ENCODE results near the gene GALNT1.
A peak's percentile ranks its signal among the peaks of the same experiment; 100 is the strongest.

Gene GALNT1

GRCh38 chr18:35577045-35577848 is 4.3 kb upstream of the GALNT1 start:
- ATAC-seq (ENCODE audit: low read depth) (no peak), DNase-seq (ENCODE audit: low spot score) (no peak)
- TF ChIP-seq CTCF (IDR thresholded peaks at IDR 0.05; ENCODE audit: poor library complexity, severe bottlenecking) = no peak
- Histone ChIP-seq H3K4me3 (ENCODE audit: severe bottlenecking) (no peak overlapping the region), H3K4me1 (ENCODE audit: insufficient read depth, poor library complexity, severe bottlenecking) (no peaks in the 10 kb centered on the region), H3K27ac (ENCODE audit: poor library complexity, severe bottlenecking) (no peak overlapping the region), H3K36me3 (ENCODE audit: low read depth) (no peaks in the 10 kb centered on the region), H3K27me3 (ENCODE audit: insufficient read depth, poor library complexity, severe bottlenecking) (no peaks in the 10 kb centered on the region), H3K9me3 (ENCODE audit: severe bottlenecking) (no peaks in the 10 kb centered on the region)

- ATAC-seq (ENCODE audit: low read depth) = no peak
- no peak for TF ChIP-seq CTCF (IDR thresholded peaks at IDR 0.05; ENCODE audit: poor library complexity, severe bottlenecking)
- no peak overlapping the region for H3K27ac ChIP-seq (ENCODE audit: poor library complexity, severe bottlenecking)
These were observed 3.1 kb upstream of the GALNT1 start for GRCh38 chr18:35578481-35578880.

GRCh38 chr18:35578936-35579335 is 2.6 kb upstream of the GALNT1 start:
- H3K4me3 ChIP-seq (ENCODE audit: severe bottlenecking) = no peak overlapping the region
- H3K27me3 ChIP-seq (ENCODE audit: insufficient read depth, poor library complexity, severe bottlenecking) = no peaks in the 10 kb centered on the region
- TF ChIP-seq CTCF (IDR thresholded peaks at IDR 0.05; ENCODE audit: poor library complexity, severe bottlenecking) = no peak
- H3K9me3 ChIP-seq (ENCODE audit: severe bottlenecking) = no peaks in the 10 kb centered on the region
- no peak for DNase-seq (ENCODE audit: low spot score)
- peaks cover 4% of the 10 kb centered on the region for H3K4me1 ChIP-seq (ENCODE audit: insufficient read depth, poor library complexity, severe bottlenecking)
- no peak overlapping the region for H3K27ac ChIP-seq (ENCODE audit: poor library complexity, severe bottlenecking)
- no peak for ATAC-seq (ENCODE audit: low read depth)
- peaks cover 4% of the 10 kb centered on the region; the same call in 1 of the 2 replicates for H3K36me3 ChIP-seq (ENCODE audit: low read depth)

More at GRCh38 chr18:35578481-35578880, 3.1 kb upstream of the GALNT1 start:
- Histone ChIP-seq H3K9me3 (ENCODE audit: severe bottlenecking) (no peaks in the 10 kb centered on the region), H3K4me3 (ENCODE audit: severe bottlenecking) (no peak overlapping the region), H3K36me3 (ENCODE audit: low read depth) (no peaks in the 10 kb centered on the region), H3K4me1 (ENCODE audit: insufficient read depth, poor library complexity, severe bottlenecking) (no peaks in the 10 kb centered on the region), H3K27me3 (ENCODE audit: insufficient read depth, poor library complexity, severe bottlenecking) (no peaks in the 10 kb centered on the region)
- DNase-seq (ENCODE audit: low spot score) = no peak

GRCh38 chr18:35580701-35581539 is 620 bp upstream of the GALNT1 start:
- Histone ChIP-seq H3K36me3 (ENCODE audit: low read depth) (peaks cover 8% of the 10 kb centered on the region; the same call in 1 of the 2 replicates), H3K27ac (ENCODE audit: poor library complexity, severe bottlenecking) (peak overlapping the region; percentile 44), H3K9me3 (ENCODE audit: severe bottlenecking) (no peaks in the 10 kb centered on the region), H3K4me3 (ENCODE audit: severe bottlenecking) (peak overlapping the region; percentile 89), H3K4me1 (ENCODE audit: insufficient read depth, poor library complexity, severe bottlenecking) (peaks cover 7% of the 10 kb centered on the region), H3K27me3 (ENCODE audit: insufficient read depth, poor library complexity, severe bottlenecking) (no peaks in the 10 kb centered on the region)
- TF ChIP-seq CTCF (IDR thresholded peaks at IDR 0.05; ENCODE audit: poor library complexity, severe bottlenecking) = no peak
- DNase-seq (ENCODE audit: low spot score) (peak; percentile 55), ATAC-seq (ENCODE audit: low read depth) (peak; percentile 83)

All from RWPE2 (cell line).